ENCODE measurements around the gene TOLLIP.

Gene TOLLIP

GRCh38 chr11:1278766-1279673 lies 30.4 kb downstream of the TOLLIP start:
- DNase-seq (ENCODE audit: low spot score), result no peak
- TF ChIP-seq CTCF (IDR thresholded peaks at IDR 0.05; ENCODE audit: extremely low read depth, insufficient read depth, missing control alignments), result no peak
- in situ Hi-C loops (cut with MboI; ENCODE audit: low pct_unique_long_range_greater_than_20kb, low sequenced_read_pairs, unreplicated experiment), result no loop called here

- TF ChIP-seq CTCF (IDR thresholded peaks at IDR 0.05; ENCODE audit: extremely low read depth, insufficient read depth, missing control alignments), result no peak
- in situ Hi-C loops (cut with MboI; ENCODE audit: low pct_unique_long_range_greater_than_20kb, low sequenced_read_pairs, unreplicated experiment), result no loop called here
- DNase-seq (ENCODE audit: low spot score), result no peak
Measured at GRCh38 chr11:1277936-1278512, 31.4 kb downstream of the TOLLIP start.

GRCh38 chr11:1276866-1277615 lies 32.4 kb downstream of the TOLLIP start:
- no peak for DNase-seq (ENCODE audit: low spot score)
- no peak for TF ChIP-seq CTCF (IDR thresholded peaks at IDR 0.05; ENCODE audit: extremely low read depth, insufficient read depth, missing control alignments)
- in situ Hi-C loops (cut with MboI; ENCODE audit: low pct_unique_long_range_greater_than_20kb, low sequenced_read_pairs, unreplicated experiment), result no loop called here

GRCh38 chr11:1276041-1276790 lies 33.2 kb downstream of the TOLLIP start:
- in situ Hi-C loops (cut with MboI; ENCODE audit: low pct_unique_long_range_greater_than_20kb, low sequenced_read_pairs, unreplicated experiment), result no loop called here
- no peak for DNase-seq (ENCODE audit: low spot score)
- TF ChIP-seq CTCF (IDR thresholded peaks at IDR 0.05; ENCODE audit: extremely low read depth, insufficient read depth, missing control alignments), result no peak

GRCh38 chr11:1275021-1275420 lies 34.4 kb downstream of the TOLLIP start:
- in situ Hi-C loops (cut with MboI; ENCODE audit: low pct_unique_long_range_greater_than_20kb, low sequenced_read_pairs, unreplicated experiment), result no loop called here
- no peak for TF ChIP-seq CTCF (IDR thresholded peaks at IDR 0.05; ENCODE audit: extremely low read depth, insufficient read depth, missing control alignments)
- DNase-seq (ENCODE audit: low spot score), result no peak

GRCh38 chr11:1274501-1274900 lies 34.9 kb downstream of the TOLLIP start:
- TF ChIP-seq CTCF (IDR thresholded peaks at IDR 0.05; ENCODE audit: extremely low read depth, insufficient read depth, missing control alignments), result no peak
- DNase-seq (ENCODE audit: low spot score), result no peak
- in situ Hi-C loops (cut with MboI; ENCODE audit: low pct_unique_long_range_greater_than_20kb, low sequenced_read_pairs, unreplicated experiment), result no loop called here

All from GM13977 (cell line).